Measurements from ENCODE around the gene SWAP70.
"Not testable (repeated sequence)": the region's sequence is repeated elsewhere in the genome, so short reads cannot be mapped to it uniquely, and the experiment has no call there.

Gene SWAP70

GRCh38 chr11:9738707-9739106, 74.8 kb downstream of the SWAP70 start:
- H3K36me3 ChIP-seq: peaks cover 75 to 81% (median 79%) of the 10 kb centered on the region in 3 donors
- no peak for TF ChIP-seq CTCF (IDR thresholded peaks at IDR 0.05)
- intact Hi-C loops (cut with DNase I; ENCODE audit: low total_unique reads): no loop called here

GRCh38 chr11:9739123-9739900, 75.4 kb downstream of the SWAP70 start:
- no peak overlapping the region for H3K27ac ChIP-seq
- H3K4me3 ChIP-seq: no peak overlapping the region
- DNase-seq: no peak
- H3K9me3 ChIP-seq: no peaks in the 10 kb centered on the region
- intact Hi-C loops (cut with DNase I; ENCODE audit: low total_unique reads): no loop called here
- no peak for TF ChIP-seq CTCF (IDR thresholded peaks at IDR 0.05)
- H3K27me3 ChIP-seq: no peaks in the 10 kb centered on the region
- H3K4me1 ChIP-seq: peaks cover 0 to 6% (median 2%) of the 10 kb centered on the region in 4 donors
- peaks cover 70 to 76% (median 73%) of the 10 kb centered on the region in 3 donors for H3K36me3 ChIP-seq

More at GRCh38 chr11:9738707-9739106, 74.8 kb downstream of the SWAP70 start:
- H3K9me3 ChIP-seq: no peaks in the 10 kb centered on the region
- DNase-seq: no peak
- peaks cover 0 to 6% (median 2%) of the 10 kb centered on the region in 4 donors for H3K4me1 ChIP-seq
- H3K27ac ChIP-seq: no peak overlapping the region
- no peaks in the 10 kb centered on the region for H3K27me3 ChIP-seq
- H3K4me3 ChIP-seq: no peak overlapping the region

DNA sequence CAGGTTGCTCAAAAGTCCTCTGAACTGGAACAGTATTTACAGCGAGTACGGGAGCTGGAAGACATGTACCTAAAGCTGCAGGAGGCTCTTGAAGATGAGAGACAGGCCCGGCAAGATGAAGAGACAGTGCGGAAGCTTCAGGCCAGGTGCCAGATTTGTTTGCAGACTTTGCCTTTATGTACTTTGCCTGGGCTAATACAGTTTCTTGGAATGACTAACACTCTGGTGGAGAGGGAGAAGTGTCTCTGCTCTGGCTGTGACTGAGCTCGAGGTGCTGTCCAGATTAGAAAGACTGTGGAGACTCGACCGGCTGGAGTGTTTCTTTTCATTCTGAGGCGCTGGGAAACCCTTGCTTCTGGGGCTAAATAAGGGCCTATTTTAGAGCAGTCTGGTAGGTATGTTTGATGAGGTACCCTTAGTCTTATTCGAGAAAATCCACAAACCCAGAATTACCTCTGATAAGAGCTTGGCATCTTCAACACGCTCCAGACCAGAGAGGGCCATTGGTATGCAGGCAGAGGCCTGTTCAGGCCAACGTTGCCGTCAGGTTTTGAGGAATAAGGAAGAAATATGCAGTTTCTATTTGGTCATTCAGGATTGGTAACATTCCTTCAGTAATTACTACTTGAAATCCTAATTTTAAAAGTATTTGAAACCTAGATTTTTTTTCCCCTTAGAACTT, 76.5 kb downstream of the SWAP70 start:
- no peak for DNase-seq
- intact Hi-C loops (cut with DNase I; ENCODE audit: low total_unique reads): no loop called here
- H3K27ac ChIP-seq: no peak overlapping the region

DNA sequence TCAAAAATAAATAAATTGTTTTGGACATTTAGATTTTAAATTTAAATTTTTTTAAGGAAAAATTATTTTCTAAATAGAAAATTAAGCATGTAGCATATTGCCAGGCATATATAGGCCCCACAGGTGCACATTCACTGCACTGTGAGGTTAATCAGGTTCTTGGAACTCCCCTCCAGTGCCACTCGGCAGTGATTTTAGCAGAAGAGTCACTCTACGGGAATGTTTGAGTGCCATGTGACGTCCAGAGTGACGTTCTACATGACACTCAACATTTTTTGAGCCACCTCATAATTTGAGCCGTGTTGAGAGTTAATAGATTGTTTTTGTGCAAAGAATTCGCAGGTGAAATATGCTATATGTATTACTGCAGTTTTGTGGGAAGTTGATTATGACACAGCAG, 77.4 kb downstream of the SWAP70 start:
- no peaks in the 10 kb centered on the region for H3K9me3 ChIP-seq
- peaks cover 0 to 14% (median 3%) of the 10 kb centered on the region in 4 donors for H3K4me1 ChIP-seq
- no peak for TF ChIP-seq CTCF (IDR thresholded peaks at IDR 0.05)
- H3K4me3 ChIP-seq: no peak overlapping the region
- DNase-seq: no peak
- intact Hi-C loops (cut with DNase I; ENCODE audit: low total_unique reads): no loop called here
- H3K27ac ChIP-seq: no peak overlapping the region
- H3K27me3 ChIP-seq: no peaks in the 10 kb centered on the region
- peaks cover 59 to 79% (median 68%) of the 10 kb centered on the region in 3 donors for H3K36me3 ChIP-seq

More for the DNA sequence above, 76.5 kb downstream of the SWAP70 start:
- Histone ChIP-seq H3K9me3 (no peaks in the 10 kb centered on the region), H3K4me3 (no peak overlapping the region), H3K27me3 (no peaks in the 10 kb centered on the region), H3K4me1 (peaks cover 0 to 13% (median 2%) of the 10 kb centered on the region in 4 donors), H3K36me3 (peaks cover 69 to 75% (median 71%) of the 10 kb centered on the region in 3 donors)
- TF ChIP-seq CTCF (IDR thresholded peaks at IDR 0.05): no peak

GRCh38 chr11:9743512-9743911, 79.6 kb downstream of the SWAP70 start:
- H3K27me3 ChIP-seq; H3K4me3 ChIP-seq; intact Hi-C loops (cut with DNase I; ENCODE audit: low total_unique reads); DNase-seq; H3K27ac ChIP-seq; H3K9me3 ChIP-seq: not testable (repeated sequence)
- Histone ChIP-seq H3K4me1 (peaks cover 0 to 21% (median 11%) of the 10 kb centered on the region in 4 donors), H3K36me3 (peaks cover 38 to 64% (median 49%) of the 10 kb centered on the region in 3 donors)

Measured in tibial artery (tissue), 4 donors.